Spleen (tissue), 11 donors: ENCODE data around the gene PIP4K2C. TPM values are rescaled to one million over a fixed set of nuclear protein-coding genes. Genes with fewer than 3 reads are reported as not detected.
"Not testable (repeated sequence)": the region's sequence is repeated elsewhere in the genome, so short reads cannot be mapped to it uniquely, and the experiment has no call there.

Experiments
- DNase-seq: peaks from one replicate; pipeline ENCODE4 v3.0.0-alpha.2; 2020
- H3K27ac ChIP-seq, 8 donors: fragments of 200-600 bp; sonication (generic) in 7 of 8; 1 replicate in 4 of 8; 2 replicates in 4 of 8; pipeline versions ENCODE4 v1.5.0 to v1.8.0; 2016 to 2021; ENCODE audit warnings: inconsistent platforms in 4 of 8, mild to moderate bottlenecking in 4 of 8, moderate library complexity in 1 of 8
- H3K27me3 ChIP-seq, 7 donors: fragments of 200-600 bp; sonication (generic) in 6 of 7; replicated peaks in 1 of 7; 1 replicate in 4 of 7; 2 replicates in 3 of 7; pipeline versions ENCODE4 v1.5.0 to v1.8.0; 2016 to 2021; ENCODE audit warnings: inconsistent platforms in 3 of 7, mild to moderate bottlenecking in 1 of 7
- H3K36me3 ChIP-seq, 6 donors: fragments of 200-600 bp; sonication (generic) in 5 of 6; 1 replicate in 4 of 6; 2 replicates in 2 of 6; pipeline versions ENCODE4 v1.5.0 to v1.8.0; 2016 to 2021; ENCODE audit warnings: inconsistent platforms in 2 of 6
- H3K4me1 ChIP-seq, 6 donors: fragments of 200-600 bp; sonication (generic) in 5 of 6; 1 replicate in 3 of 6; 2 replicates in 3 of 6; pipeline versions ENCODE4 v1.5.0 to v1.8.0; 2016 to 2021; ENCODE audit warnings: inconsistent platforms in 3 of 6
- H3K4me3 ChIP-seq, 8 donors: fragments of 200-600 bp; sonication (generic) in 7 of 8; 1 replicate in 4 of 8; 2 replicates in 4 of 8; pipeline versions ENCODE4 v1.5.0 to v1.8.0; 2016 to 2021; ENCODE audit warnings: inconsistent platforms in 4 of 8, mild to moderate bottlenecking in 4 of 8, moderate library complexity in 2 of 8
- H3K9me3 ChIP-seq, 8 donors: fragments of 200-600 bp; sonication (generic) in 7 of 8; 1 replicate in 4 of 8; 2 replicates in 4 of 8; pipeline versions ENCODE4 v1.5.0 to v1.8.0; 2016 to 2021; ENCODE audit warnings: inconsistent platforms in 4 of 8
- CTCF ChIP-seq, 11 experiments: fragments of 200-600 bp in 7 of 11; fragments of 450-650 bp in 4 of 11; sonication (generic) in 4 of 11; IDR thresholded peaks in 8 of 11; conservative IDR thresholded peaks in 3 of 11; 1 replicate in 7 of 11; 2 replicates in 4 of 11; pipeline versions ENCODE4 v1.4.0 to v1.8.0; 2016 to 2021; ENCODE audit warnings: antibody characterized with exemption in 11 of 11, inconsistent platforms in 4 of 11, mild to moderate bottlenecking in 1 of 11
- POLR2A ChIP-seq, 3 donors: fragments of 450-650 bp; IDR thresholded peaks; one replicate each; pipeline ENCODE4 v1.5.1; 2017; ENCODE audit warnings: antibody characterized with exemption in 3 of 3, mild to moderate bottlenecking in 1 of 3
- POLR2AphosphoS5 ChIP-seq, 3 donors: sonication (generic); formaldehyde crosslinking; IDR thresholded peaks; one replicate each; pipeline ENCODE4 v1.5.1; 2017; ENCODE audit warnings: antibody characterized with exemption in 3 of 3
- WGBS, 5 donors: extraction: QIAGEN DNeasy Blood & Tissue Kit in 3 of 5; methylation state at CpG; one replicate each; pipeline versions ENCODE4 v1.1.5 to v1.1.7; 2013 to 2018; 5-methylcytosine and 5-hydroxymethylcytosine counted together
- intact Hi-C: fragments of 100-400 bp; cut with DNase I; formaldehyde crosslinking; loops from one replicate; pipeline ENCODE4 v1.15.0; 2023; ENCODE audit warnings: low total_unique reads
- polyA plus RNA-seq, 3 donors: library from polyadenylated mRNA; stranded (reverse); fragments of 200-250 nt; gene quantifications; one replicate each; pipeline ENCODE4 v1.2.1, GENCODE V29; 2013
- total RNA-seq, 7 donors: library from RNA; depleted of rRNA in 3 of 7; stranded (reverse); fragments of >200 nt in 3 of 7; fragmentation: NEBNext Ultra II Directional in 4 of 7; extraction: Animal tissue kit (Norgen Biotek cat#: 25700) in 4 of 7; gene quantifications; one replicate each; pipeline versions ENCODE4 v1.1.0 to v1.2.1, GENCODE V29; 2016 to 2021
- donor health status: healthy with polysubstance abuse.
- donor health status: DM: no; HTN: no; CAD: no; lungs with moderate emphysema.
- donor health status: DM: no; HTN: no; CAD: no.
- donor health status: Bipolar disorder and iron deficiency.
- donor health status: healthy.
- donor health status: DM: no; HTN: no; CAD: no.
- donor health status: DM: yes; HTN: yes; CAD: no.

Gene PIP4K2C
- total and polyA plus RNA-seq, 10 donors = 5.7 to 20.9 (median 16.9) TPM

GRCh38 chr12:57585156-57585555 is 5.8 kb upstream of the PIP4K2C start:
- DNase-seq = no peak
- intact Hi-C loops = no loop called here

GRCh38 chr12:57586128-57586527 is 4.9 kb upstream of the PIP4K2C start:
- H3K36me3 ChIP-seq = no peaks in the 10 kb centered on the region
- DNase-seq = no peak
- TF ChIP-seq POLR2AphosphoS5 (IDR thresholded peaks at IDR 0.05) = no peak
- no peak for TF ChIP-seq CTCF (IDR thresholded peaks at IDR 0.05 in 8 of 11, conservative IDR thresholded peaks at IDR 0.05 in 3 of 11)
- TF ChIP-seq POLR2A (IDR thresholded peaks at IDR 0.05) = no peak
- H3K4me1 ChIP-seq = peaks cover 0 to 22% (median 11%) of the 10 kb centered on the region in 6 donors
- peaks cover 0 to 50% (median 0%) of the 10 kb centered on the region in 7 donors for H3K27me3 ChIP-seq
- H3K27ac ChIP-seq = no peak overlapping the region
- no peak overlapping the region for H3K4me3 ChIP-seq
- intact Hi-C loops = no loop called here
- no peaks in the 10 kb centered on the region for H3K9me3 ChIP-seq
- WGBS, 5 donors = 90 to 93% (median 91%) methylated on average over 3 of the region's 3 CpGs

More at GRCh38 chr12:57585156-57585555, 5.8 kb upstream of the PIP4K2C start:
- no peak for TF ChIP-seq POLR2AphosphoS5 (IDR thresholded peaks at IDR 0.05)
- no peak for TF ChIP-seq POLR2A (IDR thresholded peaks at IDR 0.05)
- TF ChIP-seq CTCF (IDR thresholded peaks at IDR 0.05 in 8 of 11, conservative IDR thresholded peaks at IDR 0.05 in 3 of 11) = no peak
- Histone ChIP-seq H3K27ac (no peak overlapping the region), H3K36me3 (no peaks in the 10 kb centered on the region), H3K27me3 (peaks cover 0 to 50% (median 0%) of the 10 kb centered on the region in 7 donors), H3K9me3 (no peaks in the 10 kb centered on the region), H3K4me1 (peaks cover 0 to 14% (median 5%) of the 10 kb centered on the region in 6 donors), H3K4me3 (no peak overlapping the region)
- 74 to 86% (median 81%) methylated on average over 2 of the region's 2 CpGs for WGBS, 5 donors

GRCh38 chr12:57586832-57587429 is 4.1 kb upstream of the PIP4K2C start:
- Histone ChIP-seq H3K4me3 (no peak overlapping the region), H3K36me3 (no peaks in the 10 kb centered on the region), H3K9me3 (no peaks in the 10 kb centered on the region), H3K27me3 (peaks cover 0 to 42% (median 0%) of the 10 kb centered on the region in 7 donors), H3K27ac (no peak overlapping the region), H3K4me1 (peaks cover 0 to 29% (median 17%) of the 10 kb centered on the region in 6 donors)
- WGBS, 5 donors = 90 to 91% (median 90%) methylated on average over 3 of the region's 3 CpGs
- DNase-seq = no peak
- no peak for TF ChIP-seq POLR2A (IDR thresholded peaks at IDR 0.05)
- TF ChIP-seq CTCF (IDR thresholded peaks at IDR 0.05 in 8 of 11, conservative IDR thresholded peaks at IDR 0.05 in 3 of 11) = no peak
- no peak for TF ChIP-seq POLR2AphosphoS5 (IDR thresholded peaks at IDR 0.05)
- intact Hi-C loops = no loop called here

- H3K4me3 ChIP-seq, H3K36me3 ChIP-seq, H3K27ac ChIP-seq, H3K9me3 ChIP-seq, intact Hi-C loops, DNase-seq: not testable (repeated sequence)
- 84 to 91% (median 86%) methylated on average over 15 of the region's 15 CpGs for WGBS, 5 donors
- peaks cover 0 to 29% (median 0%) of the 10 kb centered on the region in 7 donors for H3K27me3 ChIP-seq
- H3K4me1 ChIP-seq = peaks cover 0 to 35% (median 21%) of the 10 kb centered on the region in 6 donors
These were observed 1.9 kb upstream of the PIP4K2C start for GRCh38 chr12:57588951-57589610.
